Neural cell (in vitro differentiated cells): ENCODE results near the gene C5orf24. TPM values are rescaled to one million over a fixed set of nuclear protein-coding genes. Genes with fewer than 3 reads are reported as not detected.
A peak's percentile ranks its signal among the peaks of the same experiment; 100 is the strongest.

Experiments
- H2AFZ ChIP-seq: fragments of 200-600, 300-800 bp; sonication (generic), shearing (Covaris generic); 2 replicates; pipeline ENCODE4 v1.6.0; 2014; ENCODE audit warnings: low read depth, mild to moderate bottlenecking, antibody characterized with exemption, low read length, moderate library complexity
- H3F3A ChIP-seq: fragments of 200-600 bp; shearing (Covaris generic); 2 replicates; pipeline ENCODE4 v1.6.1; 2016; ENCODE audit warnings: mild to moderate bottlenecking, moderate library complexity, mixed read lengths, antibody characterized with exemption, low read length; ENCODE audit not compliant: insufficient read depth, poor library complexity, severe bottlenecking
- H3K27ac ChIP-seq: fragments of 200-600, 300-800 bp; sonication (generic), shearing (Covaris generic); 2 replicates; pipeline ENCODE4 v1.5.1; 2014; ENCODE audit warnings: mild to moderate bottlenecking, low read length, moderate library complexity
- H3K27me3 ChIP-seq: fragments of 300-800, 200-600 bp; sonication (generic), shearing (Covaris generic); 2 replicates; pipeline ENCODE4 v1.6.0; 2014; ENCODE audit warnings: mild to moderate bottlenecking, low read depth, low read length, moderate library complexity; ENCODE audit not compliant: insufficient read depth
- H3K36me3 ChIP-seq: fragments of 300-800, 200-600 bp; sonication (generic), shearing (Covaris generic); 2 replicates; pipeline ENCODE4 v1.5.1; 2014; ENCODE audit warnings: mild to moderate bottlenecking, antibody characterized with exemption, low read length, moderate library complexity; ENCODE audit not compliant: insufficient read depth
- H3K4me2 ChIP-seq: fragments of 300-800, 200-600 bp; sonication (generic), shearing (Covaris generic); 2 replicates; pipeline ENCODE4 v1.6.0; 2014; ENCODE audit warnings: mild to moderate bottlenecking, low read length
- H3K4me3 ChIP-seq: fragments of 300-800, 200-600 bp; sonication (generic), shearing (Covaris generic); 2 replicates; pipeline ENCODE4 v1.5.1; 2014; ENCODE audit warnings: mild to moderate bottlenecking, low read length, moderate library complexity
- H3K79me2 ChIP-seq: fragments of 200-600 bp; shearing (Covaris generic); replicated peaks from 2 replicates; pipeline ENCODE4 v1.6.0; 2014; ENCODE audit warnings: mild to moderate bottlenecking, low read length, moderate library complexity; ENCODE audit not compliant: insufficient read depth
- H3K9ac ChIP-seq: fragments of 300-800, 200-600 bp; sonication (generic), shearing (Covaris generic); 2 replicates; pipeline ENCODE4 v1.6.1; 2016; ENCODE audit warnings: mild to moderate bottlenecking, low read length, mixed read lengths
- H3K9me2 ChIP-seq: fragments of 200-600 bp; shearing (Covaris generic); 2 replicates; pipeline ENCODE4 v1.6.1; 2016; ENCODE audit warnings: mild to moderate bottlenecking, low read length, mixed read lengths; ENCODE audit not compliant: insufficient read depth
- H3K9me3 ChIP-seq: fragments of 200-600, 300-800 bp; sonication (generic), shearing (Covaris generic); 2 replicates; pipeline ENCODE4 v1.6.1; 2016; ENCODE audit warnings: mild to moderate bottlenecking, mixed run types, low read length, moderate library complexity, mixed read lengths
- H4K20me1 ChIP-seq: fragments of 200-600 bp; shearing (Covaris generic); 2 replicates; pipeline ENCODE4 v1.6.1; 2016; ENCODE audit warnings: mild to moderate bottlenecking, mixed run types; ENCODE audit not compliant: insufficient read depth
- CTCF ChIP-seq: fragments of 450-650 bp; IDR thresholded peaks from 2 replicates; pipeline ENCODE4 v1.5.1; 2014; ENCODE audit warnings: antibody characterized with exemption, mild to moderate bottlenecking, moderate library complexity; ENCODE audit not compliant: poor library complexity, severe bottlenecking
- EP300 ChIP-seq: fragments of 450-650 bp; conservative IDR thresholded peaks from 2 replicates; pipeline ENCODE4 v1.6.1; 2014; ENCODE audit warnings: antibody characterized with exemption, mild to moderate bottlenecking, moderate library complexity; ENCODE audit not compliant: poor library complexity, severe bottlenecking
- EZH2 ChIP-seq: fragments of 200-600, 300-800 bp; shearing (Covaris generic), sonication (generic); IDR thresholded peaks from 2 replicates; pipeline ENCODE4 v1.6.1; 2014; ENCODE audit warnings: antibody characterized with exemption, low read length, borderline replicate concordance, mild to moderate bottlenecking; ENCODE audit not compliant: insufficient read depth, poor library complexity, severe bottlenecking
- MXI1 ChIP-seq: fragments of 450-650 bp; conservative IDR thresholded peaks from 2 replicates; pipeline ENCODE4 v1.6.1; 2014; ENCODE audit warnings: antibody characterized with exemption, mild to moderate bottlenecking; ENCODE audit not compliant: poor library complexity, severe bottlenecking
- POLR2AphosphoS5 ChIP-seq: IDR thresholded peaks from 2 replicates; pipeline ENCODE4 v1.6.1; 2012
- RAD21 ChIP-seq: fragments of 450-650 bp; conservative IDR thresholded peaks from 2 replicates; pipeline ENCODE4 v1.6.1; 2014; ENCODE audit warnings: antibody characterized with exemption, mild to moderate bottlenecking, moderate library complexity
- REST ChIP-seq: IDR thresholded peaks from 2 replicates; pipeline ENCODE4 v1.6.1; 2012; ENCODE audit warnings: borderline replicate concordance
- SMC3 ChIP-seq: fragments of 450-650 bp; conservative IDR thresholded peaks from 2 replicates; pipeline ENCODE4 v1.6.1; 2014; ENCODE audit warnings: antibody characterized with exemption, mild to moderate bottlenecking, moderate library complexity; ENCODE audit not compliant: poor library complexity
- TAF1 ChIP-seq: IDR thresholded peaks from 2 replicates; pipeline ENCODE4 v1.6.1; 2012; ENCODE audit warnings: low read depth
- polyA plus RNA-seq: library from polyadenylated mRNA; depleted of rRNA; stranded (reverse); fragments of >200 nt; gene quantifications from 2 replicates; pipeline ENCODE4 v1.2.3, GENCODE V29; 2014

The C5orf24 gene
- polyA plus RNA-seq, 1 donor from 2014 or later, result 71.7 TPM

- Histone ChIP-seq H4K20me1 (no peaks in the 10 kb centered on the region), H3K4me3 (no peak overlapping the region), H3K9me3 (no peaks in the 10 kb centered on the region), H3K27me3 (no peaks in the 10 kb centered on the region), H3F3A (peaks cover 4% of the 10 kb centered on the region), H3K36me3 (no peaks in the 10 kb centered on the region), H3K9ac (no peak overlapping the region), H3K9me2 (no peaks in the 10 kb centered on the region), H2AFZ (no peak overlapping the region), H3K27ac (no peak overlapping the region), H3K79me2 (no peaks in the 10 kb centered on the region), H3K4me2 (no peak overlapping the region)
- TF ChIP-seq MXI1 (no peak), RAD21 (no peak), SMC3 (no peak), EP300 (no peak), TAF1 (no peak), EZH2 (no peak), CTCF (no peak), POLR2AphosphoS5 (no peak), REST (no peak)
Measured at GRCh38 chr5:134902071-134902801, 56.5 kb downstream of the C5orf24 start.

GRCh38 chr5:134904610-134905245 lies 59.0 kb downstream of the C5orf24 start, which contains the start of gene PCBD2:
Gene PCBD2 (plus strand): TSS chr5:134905131. CDS start chr5:134905140, 9 bp downstream.
- H4K20me1 ChIP-seq, result no peaks in the 10 kb centered on the region
- H3K36me3 ChIP-seq, result no peaks in the 10 kb centered on the region
- TF ChIP-seq TAF1 (no peak), RAD21 (peak; percentile 63), MXI1 (peak; percentile 65), SMC3 (peak; percentile 69), EZH2 (no peak), POLR2AphosphoS5 (peak; percentile 15), CTCF (peak; percentile 96), REST (no peak), EP300 (peak; percentile 43)
- peak within 1 kb of the TSS; percentile 63 for H3K4me2 ChIP-seq
- H3K27me3 ChIP-seq, result no peaks in the 10 kb centered on the region
- no peaks in the 10 kb centered on the region for H3K79me2 ChIP-seq
- H3K9me2 ChIP-seq, result no peaks in the 10 kb centered on the region
- H3F3A ChIP-seq, result peaks cover 4% of the 10 kb centered on the region
- no peaks in the 10 kb centered on the region for H3K9me3 ChIP-seq
- peak within 1 kb of the TSS; percentile 91 for H3K4me3 ChIP-seq
- H3K9ac ChIP-seq, result peak within 1 kb of the TSS; percentile 67
- peak within 1 kb of the TSS; percentile 56 for H3K27ac ChIP-seq
- H2AFZ ChIP-seq, result no peak within 1 kb of the TSS
